Neural cell (in vitro differentiated cells): ENCODE measurements around the gene LHX2. TPM values are rescaled to one million over a fixed set of nuclear protein-coding genes. Genes with fewer than 3 reads are reported as not detected.

ENCODE experiments used
- H2AFZ ChIP-seq: fragments of 200-600, 300-800 bp; sonication (generic), shearing (Covaris generic); 2 replicates; pipeline ENCODE4 v1.6.0; 2014; ENCODE audit warnings: low read depth, mild to moderate bottlenecking, antibody characterized with exemption, low read length, moderate library complexity
- H3F3A ChIP-seq: fragments of 200-600 bp; shearing (Covaris generic); 2 replicates; pipeline ENCODE4 v1.6.1; 2016; ENCODE audit warnings: mild to moderate bottlenecking, moderate library complexity, mixed read lengths, antibody characterized with exemption, low read length; ENCODE audit not compliant: insufficient read depth, poor library complexity, severe bottlenecking
- H3K27ac ChIP-seq: fragments of 200-600, 300-800 bp; sonication (generic), shearing (Covaris generic); 2 replicates; pipeline ENCODE4 v1.5.1; 2014; ENCODE audit warnings: mild to moderate bottlenecking, low read length, moderate library complexity
- H3K27me3 ChIP-seq: fragments of 300-800, 200-600 bp; sonication (generic), shearing (Covaris generic); 2 replicates; pipeline ENCODE4 v1.6.0; 2014; ENCODE audit warnings: mild to moderate bottlenecking, low read depth, low read length, moderate library complexity; ENCODE audit not compliant: insufficient read depth
- H3K36me3 ChIP-seq: fragments of 300-800, 200-600 bp; sonication (generic), shearing (Covaris generic); 2 replicates; pipeline ENCODE4 v1.5.1; 2014; ENCODE audit warnings: mild to moderate bottlenecking, antibody characterized with exemption, low read length, moderate library complexity; ENCODE audit not compliant: insufficient read depth
- H3K4me2 ChIP-seq: fragments of 300-800, 200-600 bp; sonication (generic), shearing (Covaris generic); 2 replicates; pipeline ENCODE4 v1.6.0; 2014; ENCODE audit warnings: mild to moderate bottlenecking, low read length
- H3K4me3 ChIP-seq: fragments of 300-800, 200-600 bp; sonication (generic), shearing (Covaris generic); 2 replicates; pipeline ENCODE4 v1.5.1; 2014; ENCODE audit warnings: mild to moderate bottlenecking, low read length, moderate library complexity
- H3K79me2 ChIP-seq: fragments of 200-600 bp; shearing (Covaris generic); replicated peaks from 2 replicates; pipeline ENCODE4 v1.6.0; 2014; ENCODE audit warnings: mild to moderate bottlenecking, low read length, moderate library complexity; ENCODE audit not compliant: insufficient read depth
- H3K9ac ChIP-seq: fragments of 300-800, 200-600 bp; sonication (generic), shearing (Covaris generic); 2 replicates; pipeline ENCODE4 v1.6.1; 2016; ENCODE audit warnings: mild to moderate bottlenecking, low read length, mixed read lengths
- H3K9me2 ChIP-seq: fragments of 200-600 bp; shearing (Covaris generic); 2 replicates; pipeline ENCODE4 v1.6.1; 2016; ENCODE audit warnings: mild to moderate bottlenecking, low read length, mixed read lengths; ENCODE audit not compliant: insufficient read depth
- H3K9me3 ChIP-seq: fragments of 200-600, 300-800 bp; sonication (generic), shearing (Covaris generic); 2 replicates; pipeline ENCODE4 v1.6.1; 2016; ENCODE audit warnings: mild to moderate bottlenecking, mixed run types, low read length, moderate library complexity, mixed read lengths
- H4K20me1 ChIP-seq: fragments of 200-600 bp; shearing (Covaris generic); 2 replicates; pipeline ENCODE4 v1.6.1; 2016; ENCODE audit warnings: mild to moderate bottlenecking, mixed run types; ENCODE audit not compliant: insufficient read depth
- CTCF ChIP-seq: fragments of 450-650 bp; IDR thresholded peaks from 2 replicates; pipeline ENCODE4 v1.5.1; 2014; ENCODE audit warnings: antibody characterized with exemption, mild to moderate bottlenecking, moderate library complexity; ENCODE audit not compliant: poor library complexity, severe bottlenecking
- EP300 ChIP-seq: fragments of 450-650 bp; conservative IDR thresholded peaks from 2 replicates; pipeline ENCODE4 v1.6.1; 2014; ENCODE audit warnings: antibody characterized with exemption, mild to moderate bottlenecking, moderate library complexity; ENCODE audit not compliant: poor library complexity, severe bottlenecking
- EZH2 ChIP-seq: fragments of 200-600, 300-800 bp; shearing (Covaris generic), sonication (generic); IDR thresholded peaks from 2 replicates; pipeline ENCODE4 v1.6.1; 2014; ENCODE audit warnings: antibody characterized with exemption, low read length, borderline replicate concordance, mild to moderate bottlenecking; ENCODE audit not compliant: insufficient read depth, poor library complexity, severe bottlenecking
- MXI1 ChIP-seq: fragments of 450-650 bp; conservative IDR thresholded peaks from 2 replicates; pipeline ENCODE4 v1.6.1; 2014; ENCODE audit warnings: antibody characterized with exemption, mild to moderate bottlenecking; ENCODE audit not compliant: poor library complexity, severe bottlenecking
- POLR2AphosphoS5 ChIP-seq: IDR thresholded peaks from 2 replicates; pipeline ENCODE4 v1.6.1; 2012
- RAD21 ChIP-seq: fragments of 450-650 bp; conservative IDR thresholded peaks from 2 replicates; pipeline ENCODE4 v1.6.1; 2014; ENCODE audit warnings: antibody characterized with exemption, mild to moderate bottlenecking, moderate library complexity
- REST ChIP-seq: IDR thresholded peaks from 2 replicates; pipeline ENCODE4 v1.6.1; 2012; ENCODE audit warnings: borderline replicate concordance
- SMC3 ChIP-seq: fragments of 450-650 bp; conservative IDR thresholded peaks from 2 replicates; pipeline ENCODE4 v1.6.1; 2014; ENCODE audit warnings: antibody characterized with exemption, mild to moderate bottlenecking, moderate library complexity; ENCODE audit not compliant: poor library complexity
- TAF1 ChIP-seq: IDR thresholded peaks from 2 replicates; pipeline ENCODE4 v1.6.1; 2012; ENCODE audit warnings: low read depth
- polyA plus RNA-seq: library from polyadenylated mRNA; depleted of rRNA; stranded (reverse); fragments of >200 nt; gene quantifications from 2 replicates; pipeline ENCODE4 v1.2.3, GENCODE V29; 2014

The LHX2 gene
- polyA plus RNA-seq, 1 donor from 2014 or later, result 3.6 TPM

GRCh38 chr9:123972618-123973017, 39.0 kb upstream of the LHX2 start:
- Histone ChIP-seq H3K36me3 (no peaks in the 10 kb centered on the region), H3K9ac (no peak overlapping the region), H3K4me2 (no peak overlapping the region), H3K27me3 (no peaks in the 10 kb centered on the region), H3K27ac (no peak overlapping the region), H4K20me1 (no peaks in the 10 kb centered on the region), H3K4me3 (no peak overlapping the region), H3K79me2 (no peaks in the 10 kb centered on the region), H3K9me2 (no peaks in the 10 kb centered on the region), H3K9me3 (no peaks in the 10 kb centered on the region), H3F3A (no peaks in the 10 kb centered on the region), H2AFZ (no peak overlapping the region)
- TF ChIP-seq POLR2AphosphoS5, result no peak
- no peak for TF ChIP-seq MXI1
- TF ChIP-seq RAD21, result no peak
- no peak for TF ChIP-seq CTCF
- no peak for TF ChIP-seq EZH2
- TF ChIP-seq SMC3, result no peak
- TF ChIP-seq EP300, result no peak
- TF ChIP-seq TAF1, result no peak
- no peak for TF ChIP-seq REST

- H3K4me2 ChIP-seq, result no peak overlapping the region
- TF ChIP-seq EP300 (no peak), REST (no peak), CTCF (no peak), EZH2 (no peak), SMC3 (no peak), TAF1 (no peak), RAD21 (no peak), MXI1 (no peak), POLR2AphosphoS5 (no peak)
- H4K20me1 ChIP-seq, result no peaks in the 10 kb centered on the region
- no peak overlapping the region for H3K4me3 ChIP-seq
- no peaks in the 10 kb centered on the region for H3K9me3 ChIP-seq
- H3F3A ChIP-seq, result no peaks in the 10 kb centered on the region
- no peak overlapping the region for H3K9ac ChIP-seq
- no peak overlapping the region for H2AFZ ChIP-seq
- no peaks in the 10 kb centered on the region for H3K27me3 ChIP-seq
- no peak overlapping the region for H3K27ac ChIP-seq
- no peaks in the 10 kb centered on the region for H3K79me2 ChIP-seq
- H3K9me2 ChIP-seq, result no peaks in the 10 kb centered on the region
- no peaks in the 10 kb centered on the region for H3K36me3 ChIP-seq
Measured at GRCh38 chr9:123973590-123974223, 37.9 kb upstream of the LHX2 start.
